Stomach (tissue), 9 donors: Measurements from ENCODE around the gene GAD2. TPM values are rescaled to one million over a fixed set of nuclear protein-coding genes. Genes with fewer than 3 reads are reported as not detected.

Experiments
- DNase-seq, 2 donors: peaks; one replicate each; pipeline versions ENCODE4 v3.0.0 to v3.0.0-alpha.2; 2013 to 2019
- H3K27ac ChIP-seq, 5 donors: fragments of 200-600 bp in 4 of 5; sonication (generic) in 4 of 5; one replicate each; pipeline ENCODE4 v1.5.1; 2013 to 2019; ENCODE audit warnings: mild to moderate bottlenecking in 1 of 5, moderate library complexity in 1 of 5
- H3K27me3 ChIP-seq, 3 donors: fragments of 200-600 bp; sonication (generic); one replicate each; pipeline ENCODE4 v1.5.1; 2017 to 2019; ENCODE audit warnings: mixed run types in 1 of 3
- H3K36me3 ChIP-seq, 4 donors: fragments of 200-600 bp; sonication (generic); 1 replicate in 3 of 4; 2 replicates in 1 of 4; pipeline ENCODE4 v1.5.1; 2016 to 2019
- H3K4me1 ChIP-seq, 4 donors: fragments of 200-600 bp; sonication (generic); one replicate each; pipeline ENCODE4 v1.5.1; 2016 to 2019
- H3K4me3 ChIP-seq, 4 donors: fragments of 200-600 bp; sonication (generic) in 3 of 4; one replicate each; pipeline ENCODE4 v1.5.1; 2016 to 2019; ENCODE audit warnings: mild to moderate bottlenecking in 1 of 4
- H3K9me3 ChIP-seq, 4 donors: fragments of 200-600 bp; sonication (generic); one replicate each; pipeline ENCODE4 v1.5.1; 2016 to 2019
- EP300 ChIP-seq: sonication (generic); formaldehyde crosslinking; IDR thresholded peaks from one replicate; pipeline ENCODE4 v1.6.1; 2017; ENCODE audit warnings: antibody characterized with exemption
- POLR2A ChIP-seq, 4 donors: fragments of 450-650 bp; IDR thresholded peaks; one replicate each; pipeline ENCODE4 v1.6.1; 2016; ENCODE audit warnings: antibody characterized with exemption in 4 of 4, control low read depth in 2 of 4, mild to moderate bottlenecking in 1 of 4, moderate library complexity in 1 of 4
- POLR2AphosphoS5 ChIP-seq, 3 donors: sonication (generic); formaldehyde crosslinking; IDR thresholded peaks; one replicate each; pipeline ENCODE4 v1.6.1; 2016; ENCODE audit warnings: antibody characterized with exemption in 3 of 3
- WGBS, 5 donors: extraction: QIAGEN DNeasy Blood & Tissue Kit in 3 of 5; methylation state at CpG; one replicate each; pipeline versions ENCODE4 v1.1.5 to v1.1.7; 2013 to 2018; 5-methylcytosine and 5-hydroxymethylcytosine counted together
- intact Hi-C: fragments of 100-400 bp; cut with DNase I; formaldehyde crosslinking; loops from one replicate; pipeline ENCODE4 v1.15.1; 2023; ENCODE audit warnings: low total_unique reads
- polyA plus RNA-seq, 3 donors: library from polyadenylated mRNA; stranded (reverse); fragments of 200-250 nt; gene quantifications; one replicate each; pipeline ENCODE4 v1.2.3, GENCODE V29; 2013
- total RNA-seq, 5 donors: library from RNA; depleted of rRNA; stranded (reverse); fragments of >200 nt; gene quantifications; one replicate each; pipeline versions ENCODE4 v1.1.0 to v1.2.3, GENCODE V29; 2014 to 2016
- TF ChIP-seq, protein P1 (sequence below), 7 experiments: fragments of 450-650 bp in 4 of 7; fragments of 200-600 bp in 3 of 7; sonication (generic) in 3 of 7; IDR thresholded peaks; one replicate each; pipeline ENCODE4 v1.5.1; 2016 to 2019; ENCODE audit warnings: antibody characterized with exemption in 7 of 7, control low read depth in 2 of 7, mild to moderate bottlenecking in 1 of 7
- donor health status: healthy with polysubstance abuse.
- donor health status: Bipolar disorder and iron deficiency.
- donor health status: healthy.

Gene GAD2
- total and polyA plus RNA-seq, 8 donors, result 0.15 to 1.1 (median 0.55) TPM; not detected in 4

DNA sequence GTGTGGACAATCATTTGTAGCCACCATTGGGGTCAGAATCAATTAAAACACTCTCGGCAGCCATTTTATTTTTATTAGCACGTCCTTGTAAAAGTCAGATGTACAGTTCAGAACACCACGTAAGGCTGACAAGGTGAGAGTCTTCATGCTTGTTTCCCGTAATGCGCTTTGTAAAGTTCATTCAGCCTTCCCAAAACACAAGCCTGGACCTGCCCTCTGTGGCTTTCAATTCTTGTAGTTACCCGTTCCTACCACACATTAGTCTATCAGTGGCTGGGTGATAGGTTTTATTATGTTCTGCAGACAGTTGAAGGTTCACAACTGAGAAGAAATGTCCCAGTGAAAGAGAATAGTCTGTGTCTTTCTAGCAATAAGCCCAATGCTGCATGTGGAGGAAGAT is 35.4 kb downstream of the GAD2 start:
- intact Hi-C loops, result no loop called here
- H3K4me3 ChIP-seq, result no peak overlapping the region

GRCh38 chr10:26254616-26255015 is 38.0 kb downstream of the GAD2 start:
- Histone ChIP-seq H3K4me3 (no peak overlapping the region), H3K4me1 (no peaks in the 10 kb centered on the region), H3K27me3 (peaks cover 0 to 5% (median 0%) of the 10 kb centered on the region in 3 donors), H3K36me3 (no peaks in the 10 kb centered on the region), H3K27ac (no peak overlapping the region), H3K9me3 (no peaks in the 10 kb centered on the region)
- intact Hi-C loops, result no loop called here
- TF ChIP-seq, protein P1, sequence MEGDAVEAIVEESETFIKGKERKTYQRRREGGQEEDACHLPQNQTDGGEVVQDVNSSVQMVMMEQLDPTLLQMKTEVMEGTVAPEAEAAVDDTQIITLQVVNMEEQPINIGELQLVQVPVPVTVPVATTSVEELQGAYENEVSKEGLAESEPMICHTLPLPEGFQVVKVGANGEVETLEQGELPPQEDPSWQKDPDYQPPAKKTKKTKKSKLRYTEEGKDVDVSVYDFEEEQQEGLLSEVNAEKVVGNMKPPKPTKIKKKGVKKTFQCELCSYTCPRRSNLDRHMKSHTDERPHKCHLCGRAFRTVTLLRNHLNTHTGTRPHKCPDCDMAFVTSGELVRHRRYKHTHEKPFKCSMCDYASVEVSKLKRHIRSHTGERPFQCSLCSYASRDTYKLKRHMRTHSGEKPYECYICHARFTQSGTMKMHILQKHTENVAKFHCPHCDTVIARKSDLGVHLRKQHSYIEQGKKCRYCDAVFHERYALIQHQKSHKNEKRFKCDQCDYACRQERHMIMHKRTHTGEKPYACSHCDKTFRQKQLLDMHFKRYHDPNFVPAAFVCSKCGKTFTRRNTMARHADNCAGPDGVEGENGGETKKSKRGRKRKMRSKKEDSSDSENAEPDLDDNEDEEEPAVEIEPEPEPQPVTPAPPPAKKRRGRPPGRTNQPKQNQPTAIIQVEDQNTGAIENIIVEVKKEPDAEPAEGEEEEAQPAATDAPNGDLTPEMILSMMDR (IDR thresholded peaks at IDR 0.05), result no peak
- TF ChIP-seq POLR2A (IDR thresholded peaks at IDR 0.05) (no peak), EP300 (no peak), POLR2AphosphoS5 (IDR thresholded peaks at IDR 0.05) (no peak)
- 60 to 76% (median 73%) methylated on average over 7 of the region's 7 CpGs for WGBS, 5 donors
- no peak for DNase-seq

More for the DNA sequence above, 35.4 kb downstream of the GAD2 start:
- H3K4me1 ChIP-seq, result no peaks in the 10 kb centered on the region
- H3K27ac ChIP-seq, result no peak overlapping the region
- no peaks in the 10 kb centered on the region for H3K36me3 ChIP-seq
- TF ChIP-seq POLR2AphosphoS5 (IDR thresholded peaks at IDR 0.05), result no peak
- TF ChIP-seq, protein P1 (IDR thresholded peaks at IDR 0.05), result no peak
- no peak for TF ChIP-seq EP300
- TF ChIP-seq POLR2A (IDR thresholded peaks at IDR 0.05), result no peak
- no peak for DNase-seq
- 81 to 95% (median 91%) methylated on average over 6 of the region's 6 CpGs for WGBS, 5 donors
- peaks cover 0 to 5% (median 0%) of the 10 kb centered on the region in 3 donors for H3K27me3 ChIP-seq
- H3K9me3 ChIP-seq, result no peaks in the 10 kb centered on the region

GRCh38 chr10:26259341-26259740 is 42.8 kb downstream of the GAD2 start:
- no peaks in the 10 kb centered on the region for H3K9me3 ChIP-seq
- intact Hi-C loops, result no loop called here
- H3K27me3 ChIP-seq, result peaks cover 0 to under 1% (median 0%) of the 10 kb centered on the region in 3 donors
- no peak overlapping the region for H3K27ac ChIP-seq
- no peaks in the 10 kb centered on the region for H3K4me1 ChIP-seq
- TF ChIP-seq EP300, result no peak
- no peak for TF ChIP-seq POLR2A (IDR thresholded peaks at IDR 0.05)
- no peak for TF ChIP-seq POLR2AphosphoS5 (IDR thresholded peaks at IDR 0.05)
- TF ChIP-seq, protein P1 (IDR thresholded peaks at IDR 0.05), result no peak
- 40 to 57% (median 46%) methylated on average over 1 of the region's 1 CpG for WGBS, 5 donors
- no peak overlapping the region for H3K4me3 ChIP-seq
- no peaks in the 10 kb centered on the region for H3K36me3 ChIP-seq
- DNase-seq, result no peak

DNA sequence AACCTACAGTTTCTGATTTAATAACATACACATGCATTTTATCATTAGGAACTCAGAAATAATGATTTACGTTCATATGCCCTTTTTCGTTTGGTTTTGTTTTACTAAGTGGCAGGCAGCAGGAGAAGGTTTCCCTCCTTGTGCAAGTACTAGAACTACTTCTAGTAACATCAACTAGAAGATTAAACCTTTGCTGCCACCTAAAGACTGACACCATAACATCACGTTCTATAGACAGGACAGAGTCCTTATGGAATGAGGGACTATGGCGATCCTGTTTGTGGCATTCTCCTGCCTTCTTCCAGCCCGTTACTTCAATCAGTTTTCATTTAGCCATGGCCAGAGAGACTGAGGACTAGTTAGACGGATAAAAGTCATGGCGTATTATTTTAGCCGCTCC is 53.2 kb downstream of the GAD2 start:
- Histone ChIP-seq H3K9me3 (no peaks in the 10 kb centered on the region), H3K27ac (no peak overlapping the region), H3K36me3 (no peaks in the 10 kb centered on the region), H3K4me3 (no peak overlapping the region), H3K27me3 (peaks cover 0 to 10% (median 0%) of the 10 kb centered on the region in 3 donors), H3K4me1 (peaks cover 0 to 16% (median 6%) of the 10 kb centered on the region in 4 donors)
- 25 to 34% (median 30%) methylated on average over 8 of the region's 8 CpGs for WGBS, 5 donors
- DNase-seq, result peak in 1 of 2 donors; percentile 70
- intact Hi-C loops, result no loop called here
- TF ChIP-seq EP300, result no peak
- TF ChIP-seq, protein P1 (IDR thresholded peaks at IDR 0.05), result peak in 1 of 7 experiments; percentile 26
